GM12864 (cell line): Measurements from ENCODE around the gene KANK3.
"Not testable (repeated sequence)": the region's sequence is repeated elsewhere in the genome, so short reads cannot be mapped to it uniquely, and the experiment has no call there.

Experiments
- DNase-seq: peaks from one replicate; pipeline ENCODE4 v3.0.0-alpha.2; 2011; ENCODE audit warnings: low read depth
- H3K4me3 ChIP-seq: 2 replicates; pipeline ENCODE4 v1.5.1; 2011; ENCODE audit warnings: mild to moderate bottlenecking, low read depth, low read length, control low read depth
- CTCF ChIP-seq: IDR thresholded peaks from 2 replicates; pipeline ENCODE4 v1.5.1; 2011; ENCODE audit warnings: low read depth, mild to moderate bottlenecking, moderate library complexity, low read length, control low read depth, inconsistent platforms; ENCODE audit errors: missing control alignments

Gene KANK3

GRCh38 chr19:8307400-8307964 lies 35.6 kb downstream of the KANK3 start:
- DNase-seq: no peak
- H3K4me3 ChIP-seq: peak overlapping the region; percentile 58
- peak; percentile 16 for TF ChIP-seq CTCF

- H3K4me3 ChIP-seq: peak overlapping the region; percentile 28
- no peak for DNase-seq
- TF ChIP-seq CTCF: no peak
Observed at GRCh38 chr19:8306235-8307054, 36.6 kb downstream of the KANK3 start.

- DNase-seq: no peak
- no peak overlapping the region for H3K4me3 ChIP-seq
- TF ChIP-seq CTCF: no peak
Observed at GRCh38 chr19:8305798-8306197, 37.3 kb downstream of the KANK3 start.

- H3K4me3 ChIP-seq: no peak overlapping the region
- TF ChIP-seq CTCF: no peak
- no peak for DNase-seq
Observed at GRCh38 chr19:8304841-8305621, 38.0 kb downstream of the KANK3 start.

- no peak for TF ChIP-seq CTCF
- no peak for DNase-seq
- H3K4me3 ChIP-seq: no peak overlapping the region
Observed at GRCh38 chr19:8302734-8303133, 40.3 kb downstream of the KANK3 start.

- no peak for TF ChIP-seq CTCF
- H3K4me3 ChIP-seq: no peak overlapping the region
- DNase-seq: no peak
Observed at GRCh38 chr19:8302357-8302691, 40.7 kb downstream of the KANK3 start.

- not testable (repeated sequence) for DNase-seq, H3K4me3 ChIP-seq
Observed at GRCh38 chr19:8291337-8291736, 51.7 kb downstream of the KANK3 start.

GRCh38 chr19:8276508-8276907 lies 66.6 kb downstream of the KANK3 start:
- not testable (repeated sequence) for DNase-seq, H3K4me3 ChIP-seq
